NOMO-1 (cell line): ENCODE measurements around the gene MYO1E.
"Not testable (repeated sequence)": the region's sequence is repeated elsewhere in the genome, so short reads cannot be mapped to it uniquely, and the experiment has no call there.

Experiments used
- DNase-seq, 2 experiments: peaks; one replicate each; lab custom pipeline; 2025; ENCODE audit not compliant: unreplicated experiment in 2 of 2; lab: John Stamatoyannopoulos, UW

MYO1E gene

DNA sequence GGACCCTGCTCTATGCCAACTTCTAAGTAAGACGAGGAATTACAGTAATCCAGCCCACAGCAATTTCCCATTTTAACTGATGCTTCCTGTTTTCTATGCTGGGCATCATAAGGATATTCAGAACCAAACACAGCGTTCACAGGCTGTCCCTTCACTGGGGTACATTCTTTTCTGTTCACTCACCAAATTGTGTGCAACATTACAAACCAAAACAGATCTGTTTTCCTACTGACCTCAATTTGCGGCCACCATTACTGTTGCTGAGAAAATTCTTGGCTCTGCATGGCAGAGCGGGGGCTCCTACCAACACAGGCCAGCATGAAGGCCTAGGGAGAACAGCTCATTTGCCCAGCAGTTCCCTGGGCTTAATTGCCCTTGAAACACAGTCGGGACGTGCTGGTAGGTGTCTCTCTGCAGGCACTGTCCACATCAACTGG, 76.5 kb downstream of the MYO1E start:
- no peak for DNase-seq

DNA sequence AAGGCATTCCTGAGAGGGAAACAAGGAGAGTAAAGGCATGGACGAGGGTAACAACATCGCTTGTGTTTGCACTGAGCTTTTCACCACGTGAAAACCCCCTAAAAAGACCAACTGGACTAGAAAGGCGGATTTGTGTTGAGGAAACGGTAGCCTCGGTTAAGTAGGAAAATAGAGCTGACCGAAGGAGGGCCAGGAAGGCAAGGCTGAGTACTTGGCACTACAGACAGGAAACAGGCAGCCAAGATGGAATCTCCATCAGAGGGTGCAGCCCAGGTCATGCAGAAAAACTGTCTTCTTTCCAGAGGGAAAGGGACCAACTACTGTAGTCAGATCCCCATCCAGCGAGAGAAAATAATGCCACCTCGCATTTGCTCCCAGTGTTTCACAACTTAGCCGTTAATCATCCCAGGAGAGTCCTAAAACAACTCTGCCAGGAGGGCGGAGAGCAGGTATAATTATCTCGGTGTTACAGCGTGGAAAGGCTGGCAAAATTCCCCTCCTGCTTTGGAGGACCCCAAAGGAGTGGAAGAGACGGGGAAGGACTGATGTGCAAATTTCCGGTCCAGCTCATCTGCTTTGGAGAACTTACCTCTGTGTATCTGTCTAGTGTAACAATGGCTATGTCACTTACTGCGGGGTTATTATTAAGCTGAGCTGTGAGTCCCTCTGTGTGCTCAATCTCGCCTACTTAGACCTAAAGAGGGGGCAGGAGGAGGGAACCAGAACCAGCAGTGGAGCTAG, 77.2 kb downstream of the MYO1E start:
- no peak for DNase-seq

DNA sequence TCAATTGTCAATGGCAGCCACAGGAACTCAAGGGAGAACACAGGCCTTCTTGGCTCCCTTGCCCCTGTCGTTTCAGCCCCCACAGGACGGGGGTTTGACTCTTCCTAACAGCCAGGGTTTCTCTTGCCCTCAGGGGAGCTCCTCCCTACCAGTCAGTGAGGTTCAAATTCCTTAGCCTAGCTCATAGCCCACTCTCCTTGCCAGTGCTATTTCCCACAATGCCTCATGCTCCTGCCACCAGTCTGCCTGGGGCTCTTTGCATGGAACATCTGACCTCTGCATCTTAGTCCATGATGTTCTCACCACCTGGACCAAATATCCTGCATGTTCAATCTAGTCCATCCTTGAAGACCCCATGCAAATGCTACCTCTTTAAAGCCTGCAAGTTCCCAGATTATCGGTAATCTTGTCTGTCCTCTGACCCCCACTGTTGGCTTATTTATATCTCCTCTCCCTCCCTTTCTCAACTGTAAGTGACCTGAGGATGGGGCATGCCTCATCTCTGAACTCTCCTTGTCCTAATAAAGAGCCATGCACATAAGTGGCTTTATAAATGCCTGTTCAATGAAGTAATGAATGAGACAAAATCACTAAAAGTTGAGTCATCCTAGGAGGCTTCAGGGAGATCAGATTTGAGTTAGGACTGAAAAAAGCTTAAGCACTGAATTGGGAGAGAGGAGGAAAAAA, 78.0 kb downstream of the MYO1E start:
- no peak for DNase-seq

DNA sequence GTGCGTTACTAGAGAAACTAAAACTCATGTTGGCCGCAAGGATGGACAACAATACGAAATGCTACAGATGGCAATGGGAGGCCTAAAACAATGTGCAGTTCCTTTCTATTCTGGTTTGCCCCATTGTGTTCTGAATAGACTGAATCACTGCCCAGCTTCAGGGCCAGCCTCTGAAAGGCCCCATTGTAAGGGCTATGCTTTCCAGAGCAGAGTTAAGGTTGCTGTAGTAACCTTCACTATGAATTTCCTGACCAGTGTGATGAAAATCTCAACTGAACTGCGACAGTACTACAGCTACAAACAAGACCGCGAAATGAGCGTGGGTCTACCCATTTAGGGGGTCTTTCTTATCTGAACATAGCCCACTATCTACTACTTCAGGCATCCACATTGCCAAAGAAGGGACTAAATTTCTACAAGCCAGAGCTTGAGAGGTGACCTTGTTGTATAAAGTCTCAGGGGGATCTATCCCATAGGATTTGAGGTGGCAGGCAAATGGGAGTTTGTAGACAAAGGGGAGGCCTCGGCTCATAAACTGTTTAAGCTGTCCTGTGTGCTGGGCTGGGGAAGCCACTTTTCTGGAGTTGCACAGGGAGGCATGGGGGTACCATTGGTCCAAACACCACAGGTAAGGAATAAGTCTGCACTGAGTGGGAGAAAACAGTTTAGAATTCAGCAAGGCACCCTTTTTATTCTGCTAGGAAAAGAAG, 80.1 kb downstream of the MYO1E start:
- no peak for DNase-seq

DNA sequence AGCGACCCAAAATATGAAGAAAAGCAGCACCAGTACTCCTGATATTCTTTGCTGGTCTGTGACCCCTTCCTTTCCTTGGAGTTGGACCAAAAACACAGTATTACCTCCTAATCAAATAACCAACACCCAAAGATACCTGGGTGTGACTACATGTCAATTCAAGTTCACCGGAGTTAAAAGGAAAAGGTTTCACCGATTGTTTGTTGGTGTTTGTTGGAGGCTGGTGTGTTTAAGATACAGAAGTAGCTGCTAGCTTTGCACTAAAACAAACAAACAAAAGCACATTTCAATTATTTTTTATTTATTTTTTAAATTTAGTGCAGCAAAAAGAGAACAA, 81.5 kb downstream of the MYO1E start:
- DNase-seq, result no peak

DNA sequence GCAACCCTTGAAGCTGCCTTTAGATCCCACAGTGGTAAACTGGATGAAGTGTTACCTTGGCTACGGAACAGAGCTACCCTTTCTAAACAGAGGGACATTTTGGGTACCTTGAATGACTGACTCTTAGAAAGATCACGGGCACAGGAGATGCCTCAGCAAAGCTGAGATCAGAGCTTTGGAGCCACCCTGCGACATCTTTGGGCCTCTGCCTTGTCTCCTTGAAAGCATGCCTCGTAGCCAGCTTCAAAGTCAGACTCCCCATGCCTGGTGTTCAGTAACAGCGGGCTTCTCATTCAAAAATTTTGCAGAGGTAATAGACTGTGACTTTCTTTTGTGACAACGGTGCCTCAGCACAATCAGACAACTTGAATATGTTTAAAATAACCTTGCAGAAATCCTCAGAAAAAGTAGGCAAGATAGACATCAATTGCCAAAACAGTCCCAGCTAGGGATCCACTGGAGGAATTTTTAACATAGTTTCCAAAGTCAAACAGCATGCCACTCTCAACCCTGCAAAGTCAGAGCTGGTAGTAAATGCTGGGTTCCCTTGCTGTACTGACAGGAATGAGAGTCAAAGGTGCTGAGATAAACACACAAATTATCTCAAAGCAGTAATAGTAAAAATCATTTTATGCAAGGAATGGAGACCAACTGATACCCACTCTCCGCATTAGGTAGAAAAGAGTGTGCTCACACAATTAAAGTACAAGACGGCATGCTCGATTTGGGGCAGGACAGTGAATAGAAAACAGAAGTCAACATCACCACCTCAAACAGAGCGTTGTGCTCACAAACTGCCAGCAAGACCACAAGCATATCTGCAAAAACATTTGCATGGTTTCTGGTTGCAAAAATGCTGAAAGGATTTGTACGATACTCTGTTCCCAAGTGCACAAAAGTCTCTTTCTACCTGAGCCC, 82.1 kb downstream of the MYO1E start:
- DNase-seq, result no peak

DNA sequence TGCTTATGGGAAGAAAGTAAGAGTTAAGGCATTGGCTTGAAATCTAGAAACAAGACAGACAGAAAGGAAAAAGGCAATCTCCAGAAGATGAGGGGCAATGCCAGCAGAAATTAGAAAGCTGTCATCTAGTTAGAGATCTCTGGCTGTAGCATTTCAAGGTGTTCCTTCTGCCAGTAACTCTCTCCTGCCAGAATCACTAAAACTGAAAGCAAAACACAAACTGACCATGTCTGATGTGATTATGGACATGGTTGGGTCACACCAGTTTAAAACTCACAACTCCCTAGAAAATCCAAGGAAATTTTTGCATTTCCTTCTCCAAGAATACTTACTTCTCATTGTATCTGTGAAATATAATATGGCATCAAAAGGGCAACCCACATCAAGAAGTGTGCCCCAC, 83.1 kb downstream of the MYO1E start:
- DNase-seq, result no peak

DNA sequence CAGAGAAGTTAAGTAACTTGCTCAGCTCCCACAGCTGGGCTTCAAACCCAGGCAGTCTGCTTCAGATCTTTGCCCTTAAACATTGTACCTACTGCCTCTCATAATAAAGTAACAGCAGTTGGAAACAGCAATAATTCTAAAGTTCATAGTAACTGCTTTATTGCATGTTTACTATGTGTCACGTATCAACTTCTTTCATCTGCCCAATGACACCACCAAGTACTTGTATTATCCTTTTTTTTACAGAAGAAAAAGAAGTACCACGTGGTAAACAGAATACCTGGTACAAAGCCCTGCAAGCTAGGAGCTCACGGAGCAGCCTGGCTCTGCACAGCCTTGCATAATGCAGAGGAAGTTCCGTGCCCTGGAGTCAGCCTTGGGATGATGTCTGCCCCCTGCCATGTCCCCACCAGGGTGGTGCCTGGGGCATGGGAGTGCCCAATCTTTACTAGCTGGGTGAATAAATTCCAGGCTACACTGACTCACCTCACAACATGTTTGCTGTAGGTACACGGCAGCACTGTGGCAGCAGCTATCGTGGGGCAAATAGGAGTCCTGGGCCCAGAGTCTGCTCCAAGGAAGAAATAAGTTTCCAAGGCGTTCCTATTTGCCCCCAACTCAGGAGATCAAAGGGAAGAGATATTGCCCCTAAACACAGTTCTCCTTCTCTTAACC, 88.8 kb downstream of the MYO1E start:
- no peak for DNase-seq

DNA sequence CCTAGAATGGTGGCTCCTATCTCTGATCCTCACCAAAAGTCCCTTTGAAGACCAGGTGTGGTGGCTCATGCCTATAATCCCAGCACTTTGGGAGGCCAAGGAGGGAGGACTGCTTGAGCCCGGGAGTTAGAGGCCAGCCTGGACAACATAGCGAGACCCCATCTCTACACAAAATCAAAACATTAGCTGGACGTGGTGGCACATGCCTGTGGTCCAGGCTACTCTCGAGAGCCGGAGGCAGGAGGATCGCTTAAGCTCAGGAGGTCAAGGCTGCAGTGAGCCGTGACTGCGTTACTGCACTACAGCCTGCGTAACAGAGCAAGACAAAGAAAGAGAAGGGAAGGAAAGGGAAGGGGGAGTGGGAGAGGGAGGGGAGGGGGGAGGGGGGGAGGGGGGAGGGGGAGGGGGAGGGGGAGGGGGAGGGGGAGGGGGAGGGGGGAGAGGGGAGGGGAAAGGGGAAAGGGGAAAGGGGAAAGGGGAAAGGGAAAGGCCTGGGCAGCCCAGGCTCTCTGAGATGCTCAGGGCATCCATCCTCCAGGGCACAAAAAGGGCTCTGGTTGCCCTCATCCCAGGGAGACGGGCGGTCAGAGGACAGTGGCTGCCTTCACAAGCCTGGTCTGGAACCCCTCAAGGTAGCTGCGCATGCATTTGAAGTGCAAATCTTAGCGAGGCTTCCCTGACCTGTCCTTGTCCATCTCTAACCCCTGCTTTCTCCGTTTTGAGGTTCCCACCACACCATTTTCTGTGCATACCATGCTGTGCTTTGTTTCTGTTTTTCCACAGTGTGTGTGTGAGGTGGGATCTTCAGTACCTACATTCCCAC, 89.9 kb downstream of the MYO1E start:
- no peak for DNase-seq

DNA sequence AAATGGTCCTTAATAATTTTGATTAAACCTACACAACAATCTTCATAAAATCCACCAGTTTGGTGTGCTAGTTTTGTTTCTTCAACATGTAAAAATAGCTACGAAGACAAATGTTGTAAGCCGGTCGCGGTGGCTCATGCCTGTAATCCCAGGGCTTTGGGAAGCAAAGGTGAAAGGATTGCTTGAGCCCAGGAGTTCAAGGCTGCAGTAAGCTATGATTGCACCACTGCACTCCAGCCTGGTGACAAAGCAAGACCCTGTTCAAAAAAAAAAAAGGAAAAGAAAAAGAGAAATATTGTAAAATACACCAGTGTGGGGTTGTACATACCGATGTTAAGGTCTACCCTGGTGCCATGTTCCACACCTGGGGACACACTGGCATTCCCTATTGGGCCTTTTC, 91.0 kb downstream of the MYO1E start:
- DNase-seq, result no peak

DNA sequence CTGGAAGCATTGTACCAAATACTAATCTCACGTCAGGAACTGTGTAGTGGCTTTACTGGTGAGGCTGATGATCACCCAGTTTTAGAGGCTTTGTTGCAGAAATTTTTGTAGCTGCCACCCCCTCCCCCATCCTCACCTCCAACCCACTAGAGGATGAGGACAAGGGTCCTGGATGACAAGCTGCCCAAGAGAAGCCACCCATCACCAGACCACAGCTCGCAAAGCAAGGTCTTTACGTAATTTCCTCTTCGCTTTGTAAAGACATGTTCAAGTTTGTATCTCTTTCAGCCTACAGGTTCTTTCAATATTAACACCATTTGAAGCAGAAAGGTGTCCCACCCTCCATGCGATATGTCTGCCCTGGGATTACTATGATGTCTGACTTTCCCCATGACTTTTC, 91.8 kb downstream of the MYO1E start:
- DNase-seq, result peak in 1 of 2 experiments; percentile 23

DNA sequence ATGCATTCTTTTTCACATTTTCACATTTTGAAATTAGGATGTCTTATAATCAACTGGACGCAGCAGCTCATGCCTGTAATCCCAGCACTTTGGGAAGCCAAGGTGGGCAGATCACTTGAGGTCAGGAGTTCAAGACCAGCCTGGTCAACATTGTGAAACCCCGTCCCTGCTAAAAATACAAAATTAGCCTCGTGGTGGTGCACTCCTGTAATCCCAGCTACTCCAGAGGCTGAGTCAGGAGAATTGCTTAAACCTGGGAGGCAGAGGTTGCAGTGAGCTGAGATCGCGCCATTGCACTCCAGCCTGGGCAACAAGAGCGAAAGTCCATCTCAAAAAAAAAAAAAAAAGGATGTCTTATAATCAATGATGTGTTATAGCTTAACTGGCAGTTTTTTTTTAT, 92.4 kb downstream of the MYO1E start:
- DNase-seq, result not testable (repeated sequence)

DNA sequence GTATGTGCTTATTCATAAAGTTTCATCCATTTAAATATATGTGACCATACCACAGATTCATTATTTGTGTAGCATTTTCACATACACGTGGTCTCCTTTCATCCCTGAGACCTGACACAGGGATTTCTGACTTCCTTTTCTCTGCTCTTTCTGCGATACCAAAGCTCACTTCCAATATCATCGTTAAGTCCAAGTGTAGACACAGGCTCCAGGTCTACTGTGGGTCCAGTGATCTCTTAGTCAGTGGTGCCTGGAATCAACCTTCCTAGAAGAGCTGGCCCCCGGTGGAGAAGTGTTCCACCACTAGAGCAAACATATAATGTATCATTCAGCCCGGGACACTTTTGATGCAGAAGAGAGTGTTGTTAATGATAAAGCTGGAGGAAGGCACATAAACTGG, 93.6 kb downstream of the MYO1E start:
- DNase-seq, result no peak

DNA sequence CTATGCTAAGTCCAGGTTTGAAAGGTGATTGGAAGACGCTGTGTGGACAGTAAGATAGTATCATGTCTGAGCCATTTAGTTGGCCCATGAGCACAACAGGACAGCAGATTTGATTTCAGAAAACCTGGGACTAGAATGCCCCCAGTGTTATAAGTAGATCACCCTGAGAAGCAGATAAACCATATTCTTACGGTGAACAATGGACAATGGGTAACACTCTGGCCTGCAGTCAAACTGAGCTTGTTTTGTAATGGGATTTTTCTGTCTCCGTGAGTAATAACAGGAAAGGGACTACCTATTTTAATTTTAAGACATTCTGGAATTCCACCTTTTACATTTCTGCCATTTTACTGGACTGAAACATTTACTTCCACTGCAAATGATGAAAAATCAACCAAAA, 94.6 kb downstream of the MYO1E start:
- DNase-seq, result no peak

DNA sequence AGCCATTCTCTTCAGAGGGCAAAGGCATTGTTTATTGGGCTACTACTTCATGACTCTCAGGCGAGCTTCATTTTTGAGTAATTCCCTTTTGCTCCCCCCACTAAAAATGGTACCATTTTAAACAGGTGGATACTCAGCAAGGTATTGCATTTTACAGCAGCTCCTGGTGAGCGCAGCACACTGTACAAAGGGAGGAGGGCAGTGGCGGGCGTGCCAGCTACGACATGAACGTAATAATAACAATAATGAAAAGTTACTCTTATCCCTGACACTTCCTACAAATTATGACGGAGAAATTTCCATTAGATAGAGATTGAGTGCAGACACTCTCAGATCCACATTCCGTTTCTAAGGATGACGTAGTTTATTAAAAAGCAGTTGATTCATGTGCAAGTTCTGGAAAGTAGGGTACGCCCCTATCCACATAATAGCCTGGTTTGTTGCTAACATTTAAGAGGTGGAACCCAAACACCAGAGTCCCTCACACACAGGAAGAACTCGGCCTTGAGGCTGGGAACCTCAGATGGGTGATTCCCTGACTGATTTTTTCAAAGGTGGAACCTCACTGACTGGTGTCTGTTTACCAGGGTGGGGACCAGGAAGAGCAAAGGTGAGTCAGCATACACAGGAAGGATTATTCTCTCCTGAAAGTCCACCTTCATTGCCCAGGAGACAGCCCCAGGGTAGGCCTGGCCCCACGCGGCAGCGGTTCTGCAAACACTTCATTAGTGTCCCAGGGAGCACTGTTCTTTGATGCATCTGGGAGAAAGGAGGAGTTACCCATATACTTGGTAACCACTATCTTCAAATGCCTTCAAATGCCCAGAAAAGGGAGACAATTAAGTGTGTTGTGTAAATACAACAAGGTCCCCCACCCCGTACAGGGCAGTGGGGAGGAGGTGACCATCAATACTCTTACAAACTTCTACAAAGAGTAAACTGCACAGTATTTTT, 96.2 kb downstream of the MYO1E start:
- no peak for DNase-seq

DNA sequence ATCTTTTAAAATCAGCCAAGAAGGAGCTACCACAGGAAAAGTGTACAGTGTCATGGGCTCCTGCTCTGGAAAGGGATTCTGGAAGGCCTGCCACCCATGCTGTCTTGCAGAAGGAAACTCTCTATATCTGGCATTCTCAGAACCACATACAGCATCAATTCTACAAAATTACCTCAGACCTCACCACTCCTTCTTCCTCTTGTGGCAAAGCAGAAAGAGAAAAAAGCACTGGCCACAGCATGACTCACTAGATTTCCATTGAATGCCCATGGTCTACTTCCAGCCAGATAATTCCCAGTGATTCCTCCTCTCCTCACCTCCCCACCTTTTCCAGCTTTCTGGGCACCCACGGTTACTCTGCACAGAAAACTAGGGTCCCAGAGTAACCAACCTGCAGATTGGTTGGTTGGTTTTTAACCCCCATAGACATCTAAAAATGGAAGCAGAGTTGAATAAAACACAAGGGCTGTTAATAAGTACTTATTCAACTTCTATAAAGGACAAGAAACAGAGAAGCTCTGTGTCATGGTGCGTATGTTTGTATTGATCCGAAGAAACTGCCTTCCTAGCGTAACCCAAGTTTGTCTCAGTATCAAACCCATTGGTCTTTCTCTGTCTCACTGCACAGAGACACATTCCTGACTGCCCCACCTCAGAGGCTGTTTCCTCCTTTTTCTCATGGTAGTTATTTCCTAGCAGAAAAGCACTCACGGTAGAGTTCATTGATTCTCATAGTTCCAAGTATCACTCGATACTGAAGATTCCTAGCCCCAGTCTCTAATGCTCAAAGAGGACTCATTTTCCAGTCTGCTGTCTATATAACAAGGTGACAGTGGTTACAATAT, 98.3 kb downstream of the MYO1E start:
- DNase-seq, result peak; percentile 5 to 56

DNA sequence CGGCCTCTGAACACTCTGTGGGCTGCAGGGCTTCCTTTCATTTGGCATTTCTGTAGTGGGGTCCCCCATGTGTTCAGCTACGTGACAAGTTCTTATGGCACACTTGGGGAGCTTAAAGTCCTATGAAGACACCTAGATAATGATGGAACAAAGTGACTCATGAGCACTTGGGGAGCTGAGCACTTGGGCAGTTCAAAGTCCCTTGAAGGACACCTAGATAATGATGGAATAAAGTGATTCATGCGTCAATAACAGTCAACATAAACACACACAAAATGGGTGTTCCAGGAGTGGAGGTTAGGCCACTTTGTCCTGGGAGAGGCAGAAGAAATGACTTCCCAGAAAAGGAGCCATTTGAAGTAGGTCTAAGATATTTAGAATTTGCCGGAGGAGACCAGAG, 99.4 kb downstream of the MYO1E start:
- no peak for DNase-seq
